ENCODE results near the gene ANXA2.

The ANXA2 gene

DNA sequence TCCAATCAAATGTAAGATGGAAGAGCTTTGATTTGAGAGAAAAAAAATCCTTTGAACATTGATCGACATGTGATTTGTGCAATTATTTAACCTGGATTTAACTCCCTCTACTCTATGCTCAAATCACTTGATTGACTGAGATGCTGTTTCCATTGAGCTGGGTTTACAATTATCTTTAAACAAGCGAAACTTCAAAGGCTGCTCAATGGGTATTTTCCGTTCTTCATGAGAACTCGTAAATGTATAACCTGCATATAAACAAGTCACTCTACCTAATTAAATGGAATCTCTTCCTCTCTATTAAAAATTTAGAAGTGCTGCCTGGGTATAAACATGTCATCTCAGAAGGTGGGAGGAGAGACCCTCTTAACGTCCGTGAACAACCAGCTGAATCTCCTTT is 71.9 kb downstream of the ANXA2 start:
- DNase-seq (ENCODE audit: low spot score): no peak
- CTCF ChIA-PET: interaction anchor here (0.6 to 3.0 kb wide), 11 partner anchors 10 to 635 kb away, joined by 3 to 16 read pairs (median 4); no protein-coding TSS in a partner anchor
- TF ChIP-seq, protein P1, sequence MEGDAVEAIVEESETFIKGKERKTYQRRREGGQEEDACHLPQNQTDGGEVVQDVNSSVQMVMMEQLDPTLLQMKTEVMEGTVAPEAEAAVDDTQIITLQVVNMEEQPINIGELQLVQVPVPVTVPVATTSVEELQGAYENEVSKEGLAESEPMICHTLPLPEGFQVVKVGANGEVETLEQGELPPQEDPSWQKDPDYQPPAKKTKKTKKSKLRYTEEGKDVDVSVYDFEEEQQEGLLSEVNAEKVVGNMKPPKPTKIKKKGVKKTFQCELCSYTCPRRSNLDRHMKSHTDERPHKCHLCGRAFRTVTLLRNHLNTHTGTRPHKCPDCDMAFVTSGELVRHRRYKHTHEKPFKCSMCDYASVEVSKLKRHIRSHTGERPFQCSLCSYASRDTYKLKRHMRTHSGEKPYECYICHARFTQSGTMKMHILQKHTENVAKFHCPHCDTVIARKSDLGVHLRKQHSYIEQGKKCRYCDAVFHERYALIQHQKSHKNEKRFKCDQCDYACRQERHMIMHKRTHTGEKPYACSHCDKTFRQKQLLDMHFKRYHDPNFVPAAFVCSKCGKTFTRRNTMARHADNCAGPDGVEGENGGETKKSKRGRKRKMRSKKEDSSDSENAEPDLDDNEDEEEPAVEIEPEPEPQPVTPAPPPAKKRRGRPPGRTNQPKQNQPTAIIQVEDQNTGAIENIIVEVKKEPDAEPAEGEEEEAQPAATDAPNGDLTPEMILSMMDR (conservative IDR thresholded peaks at IDR 0.05; ENCODE audit: low read depth): no peak
- H3K27ac ChIP-seq: no peak overlapping the region
- POLR2A ChIA-PET (ENCODE audit: low non-redundant PET): interaction anchor here (0.6 kb wide), 1 partner anchor 640 kb away, joined by 3 read pairs; no protein-coding TSS in a partner anchor

DNA sequence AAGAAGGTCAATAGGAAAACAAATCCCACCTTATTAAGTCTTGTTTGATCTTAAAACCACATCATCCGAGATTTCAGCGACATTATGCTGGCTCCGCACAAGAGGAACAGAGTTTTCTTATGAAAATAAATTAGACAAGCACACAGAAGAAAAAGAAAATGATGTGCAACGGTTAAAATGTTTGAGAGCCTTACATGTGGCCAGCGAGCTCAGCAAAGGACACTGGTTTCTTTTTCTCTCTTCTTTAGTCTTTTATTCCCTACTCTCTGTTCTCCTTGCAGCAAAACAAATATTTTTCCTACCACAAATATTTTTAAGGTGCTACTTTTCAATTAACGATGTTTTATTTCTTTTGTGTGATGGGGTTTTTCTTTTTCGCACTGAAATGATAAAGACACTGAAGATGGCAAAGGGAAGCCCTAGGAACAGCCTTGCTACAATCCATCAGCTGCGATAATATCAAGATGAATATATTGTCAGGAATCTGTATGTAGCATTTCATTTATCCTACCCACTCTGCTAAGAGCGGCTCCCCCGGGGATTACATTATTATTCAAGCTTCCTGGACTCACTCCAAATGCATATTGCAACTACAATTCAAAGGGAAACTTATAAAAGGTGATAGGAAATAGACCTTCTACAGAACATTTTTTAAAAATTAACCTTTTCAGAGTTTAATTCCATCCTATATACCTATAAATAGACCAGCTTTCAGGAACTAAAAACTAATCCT is 72.9 kb downstream of the ANXA2 start:
- CTCF ChIA-PET: interaction anchor here (0.5 to 3.0 kb wide), 3 partner anchors 132 to 614 kb away, joined by 3 to 14 read pairs (median 4); no protein-coding TSS in a partner anchor
- DNase-seq (ENCODE audit: low spot score): no peak
- TF ChIP-seq, protein P1 (conservative IDR thresholded peaks at IDR 0.05; ENCODE audit: low read depth): no peak
- H3K27ac ChIP-seq: no peak overlapping the region
- POLR2A ChIA-PET (ENCODE audit: low non-redundant PET): no interaction called here

GRCh38 chr15:60323322-60323721 is 74.5 kb downstream of the ANXA2 start:
- DNase-seq (ENCODE audit: low spot score): no peak
- TF ChIP-seq, protein P1 (conservative IDR thresholded peaks at IDR 0.05; ENCODE audit: low read depth): no peak
- ChIA-PET POLR2A (ENCODE audit: low non-redundant PET) (no interaction called here), CTCF (no interaction called here)
- no peak overlapping the region for H3K27ac ChIP-seq

DNA sequence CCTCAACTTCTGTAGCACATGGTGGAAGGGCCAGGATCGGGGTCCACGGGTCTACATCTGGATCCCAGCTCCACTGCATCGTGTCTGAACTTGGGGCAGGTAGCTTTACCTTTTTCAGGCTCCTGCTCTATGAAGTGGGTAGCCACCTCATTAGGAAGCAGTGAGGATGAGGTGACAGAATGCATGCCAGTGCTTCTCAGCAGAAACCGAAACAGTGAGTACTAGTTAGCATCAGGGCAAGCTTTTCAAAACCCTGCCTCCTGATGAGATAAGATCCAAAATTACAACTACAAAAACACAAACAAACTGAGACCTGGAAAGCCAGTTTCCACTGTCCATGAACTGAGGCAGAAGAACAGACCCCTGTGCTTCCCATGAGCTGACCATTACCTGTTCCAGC is 77.4 kb downstream of the ANXA2 start:
- H3K27ac ChIP-seq: no peak overlapping the region
- TF ChIP-seq, protein P1 (conservative IDR thresholded peaks at IDR 0.05; ENCODE audit: low read depth): no peak
- no peak for DNase-seq (ENCODE audit: low spot score)
- ChIA-PET POLR2A (ENCODE audit: low non-redundant PET) (no interaction called here), CTCF (interaction anchor here (0.6 kb wide), 1 partner anchor 76 kb away, joined by 4 read pairs; no protein-coding TSS in a partner anchor)

- POLR2A ChIA-PET (ENCODE audit: low non-redundant PET): no interaction called here
- CTCF ChIA-PET: no interaction called here
- TF ChIP-seq, protein P1 (conservative IDR thresholded peaks at IDR 0.05; ENCODE audit: low read depth): no peak
- DNase-seq (ENCODE audit: low spot score): no peak
- H3K27ac ChIP-seq: no peak overlapping the region
Observed at GRCh38 chr15:60318216-60318867, 79.4 kb downstream of the ANXA2 start.

- TF ChIP-seq, protein P1 (conservative IDR thresholded peaks at IDR 0.05; ENCODE audit: low read depth): no peak
- POLR2A ChIA-PET (ENCODE audit: low non-redundant PET): no interaction called here
- peak; percentile 91 for DNase-seq (ENCODE audit: low spot score)
- CTCF ChIA-PET: interaction anchor here (0.5 to 0.8 kb wide), 4 partner anchors 20 to 695 kb away, joined by 3 to 5 read pairs (median 4); no protein-coding TSS in a partner anchor
- no peak overlapping the region for H3K27ac ChIP-seq
Observed at GRCh38 chr15:60316961-60317360, 80.8 kb downstream of the ANXA2 start.
